NCI-H748 (cell line): ENCODE data around the gene IMPDH1.

Experiments
- DNase-seq: peaks from one replicate; lab custom pipeline; 2025; ENCODE audit not compliant: unreplicated experiment; lab: John Stamatoyannopoulos, UW

Gene IMPDH1

DNA sequence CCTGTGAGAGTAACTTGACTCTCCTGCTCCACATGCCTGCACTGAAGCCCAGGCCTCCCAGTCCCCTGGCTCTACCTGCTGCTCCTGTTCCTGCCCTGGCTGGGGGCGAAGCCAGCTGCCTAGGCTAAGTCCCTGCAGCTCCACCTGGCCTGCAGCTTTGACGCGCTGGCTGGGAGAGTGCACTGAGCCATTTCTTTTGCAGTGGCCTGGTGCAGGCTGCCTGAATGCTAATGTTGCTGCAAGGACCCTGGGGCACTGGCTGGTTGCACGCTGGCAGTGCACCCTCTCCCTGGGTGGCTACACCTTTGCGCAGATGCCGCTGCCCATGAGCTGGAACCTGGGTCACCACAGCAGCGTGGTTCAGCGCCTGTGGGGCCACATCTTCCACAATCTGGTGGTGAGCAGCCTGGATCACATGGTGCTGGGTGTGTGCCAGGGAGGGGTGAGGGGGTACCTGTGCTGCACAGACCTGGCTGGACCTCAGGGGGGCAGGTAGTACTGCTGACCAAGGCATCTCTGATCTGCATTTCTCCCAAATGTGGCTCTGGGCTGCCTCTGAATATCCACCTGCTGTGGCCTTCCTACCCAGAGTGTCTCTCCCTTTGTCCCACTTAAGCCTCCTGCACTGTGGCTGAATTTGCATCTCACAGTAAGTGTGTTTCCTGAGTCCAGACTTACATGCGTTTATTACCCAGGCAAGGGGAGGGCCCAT, 20.0 kb downstream of the IMPDH1 start:
- no peak for DNase-seq

DNA sequence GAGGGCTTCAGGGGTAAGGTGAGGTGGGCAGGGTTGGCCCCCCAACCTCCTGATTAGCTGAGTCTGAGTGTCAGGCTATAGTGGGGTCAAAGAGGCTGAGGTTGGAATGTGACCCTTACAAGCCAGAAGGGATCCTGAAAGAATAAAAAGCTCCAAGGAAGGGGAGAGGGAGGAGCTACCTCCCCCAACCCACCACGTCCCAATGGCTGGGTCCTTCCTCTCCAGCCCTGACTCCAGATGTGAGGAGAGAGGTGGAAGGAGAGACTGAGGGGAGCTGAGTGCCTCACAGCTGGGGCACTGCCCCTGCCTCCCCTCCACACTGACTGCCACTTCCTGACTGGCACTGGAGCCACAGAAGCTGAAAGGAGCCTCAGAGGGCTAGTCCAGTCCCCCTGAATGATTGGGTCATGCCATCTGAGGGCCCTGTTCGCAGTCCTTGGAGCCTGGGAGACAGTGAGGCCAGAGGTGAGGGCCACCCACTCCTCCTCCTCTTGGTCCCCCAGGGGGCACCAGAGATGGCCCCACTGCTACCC, 20.6 kb downstream of the IMPDH1 start:
- DNase-seq, result no peak

GRCh38 chr7:128388145-128388485, 21.7 kb downstream of the IMPDH1 start:
- DNase-seq, result no peak

GRCh38 chr7:128387216-128388144, 22.3 kb downstream of the IMPDH1 start:
- DNase-seq, result peak; percentile 90

DNA sequence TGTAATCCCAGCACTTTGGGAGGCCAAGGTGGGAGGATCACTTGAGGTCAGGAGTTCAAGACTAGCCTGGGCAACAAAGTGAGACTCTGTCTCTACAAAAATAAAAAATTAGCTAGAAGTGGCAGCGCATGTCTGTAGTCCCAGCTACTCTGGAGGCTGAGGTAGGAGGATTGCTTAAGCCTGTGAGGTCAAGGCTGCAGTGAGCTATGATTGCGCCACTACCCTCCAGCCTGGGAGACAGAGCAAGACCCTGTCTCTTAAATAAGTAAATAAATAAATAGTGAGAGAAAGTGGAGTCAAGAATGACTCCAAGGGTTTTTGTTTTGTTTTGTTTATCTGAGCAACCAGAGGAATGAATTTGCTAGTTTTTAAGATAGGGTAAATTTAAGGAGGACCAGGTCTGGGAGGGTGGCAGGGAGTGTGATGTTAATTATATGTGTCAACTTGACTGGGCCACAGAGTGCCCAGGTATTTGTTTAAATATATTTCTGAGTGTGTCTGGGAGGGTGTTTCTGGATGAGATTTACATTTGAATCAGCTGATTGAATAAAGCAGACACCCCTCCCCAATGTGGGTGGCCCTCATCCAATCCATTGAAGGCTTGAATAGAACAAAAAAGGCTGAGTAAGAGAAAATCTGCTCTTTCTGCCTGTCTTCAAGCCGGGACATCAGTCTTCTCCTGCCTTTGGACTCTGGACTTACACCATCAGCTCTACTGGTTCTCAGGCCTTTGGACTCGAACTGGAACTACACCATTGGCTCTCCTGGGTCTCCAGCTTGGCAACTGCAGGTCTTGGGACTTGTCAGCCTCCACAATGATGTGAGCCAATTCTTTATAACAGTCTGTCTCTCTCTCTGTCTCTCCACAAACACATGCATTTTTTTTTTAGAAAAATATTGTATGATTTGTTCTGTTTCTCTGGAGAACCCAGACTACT, 23.5 kb downstream of the IMPDH1 start:
- no peak for DNase-seq

- DNase-seq, result no peak
These were observed 25.1 kb downstream of the IMPDH1 start for GRCh38 chr7:128384726-128385125.

GRCh38 chr7:128383776-128384175, 26.0 kb downstream of the IMPDH1 start:
- no peak for DNase-seq

- DNase-seq, result peak; percentile 22
These were observed 28.5 kb downstream of the IMPDH1 start for GRCh38 chr7:128381161-128381821.

DNA sequence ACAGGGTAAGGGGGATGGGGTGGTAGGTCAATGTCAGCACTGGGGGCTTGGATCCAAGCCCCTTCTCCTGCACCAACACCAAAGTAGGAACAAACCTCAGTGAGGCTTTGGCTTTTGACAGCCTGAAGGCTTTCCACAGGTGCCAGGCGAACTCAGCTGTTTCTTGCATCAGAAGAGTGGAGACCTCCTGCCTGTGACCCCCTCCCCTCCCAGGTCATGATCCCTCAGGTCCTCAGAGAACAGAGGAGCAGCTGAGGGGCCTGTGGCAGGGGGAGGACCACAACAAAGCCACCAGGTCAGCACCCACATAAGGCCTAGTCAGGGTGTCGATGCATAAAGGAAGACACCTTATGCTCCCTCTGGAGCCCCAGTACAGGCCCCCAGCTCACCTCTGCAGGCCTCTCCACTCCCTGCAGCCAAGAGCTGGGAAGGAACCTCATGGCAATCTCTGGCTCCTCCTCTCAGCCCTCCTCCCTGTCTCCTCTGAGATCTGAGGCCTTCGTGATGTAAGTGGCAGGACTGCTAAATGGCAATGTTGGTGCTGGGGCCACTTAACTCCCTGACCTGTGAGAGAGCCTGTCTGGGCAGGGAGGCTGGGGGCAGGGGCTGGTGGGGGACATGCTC, 29.2 kb downstream of the IMPDH1 start:
- DNase-seq, result no peak

- no peak for DNase-seq
These were observed 29.8 kb downstream of the IMPDH1 start for GRCh38 chr7:128379900-128380479.

DNA sequence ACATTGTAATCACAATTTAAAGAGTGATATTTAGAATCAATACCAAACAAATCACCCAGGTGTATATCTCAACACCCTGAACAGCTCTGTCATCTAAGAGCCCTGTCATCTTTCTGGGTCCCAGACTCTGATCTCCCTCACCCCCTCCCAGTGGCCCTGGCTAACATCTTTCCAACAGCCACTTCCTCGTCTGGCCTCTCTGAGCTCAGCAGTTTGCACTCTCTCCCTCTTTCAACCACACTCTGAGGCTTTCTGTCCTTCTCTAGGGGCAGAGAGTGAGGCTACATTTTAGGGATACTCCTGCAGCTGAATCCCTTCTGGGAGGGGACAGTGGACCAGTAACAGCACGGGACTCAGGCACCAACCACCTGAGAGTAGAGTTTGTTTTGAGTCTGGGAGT, 31.1 kb downstream of the IMPDH1 start:
- no peak for DNase-seq

- DNase-seq, result no peak
These were observed 33.7 kb downstream of the IMPDH1 start for GRCh38 chr7:128376077-128376476.

- no peak for DNase-seq
These were observed 35.7 kb downstream of the IMPDH1 start for GRCh38 chr7:128374041-128374440.

- no peak for DNase-seq
These were observed 36.2 kb downstream of the IMPDH1 start for GRCh38 chr7:128373606-128374005.

DNA sequence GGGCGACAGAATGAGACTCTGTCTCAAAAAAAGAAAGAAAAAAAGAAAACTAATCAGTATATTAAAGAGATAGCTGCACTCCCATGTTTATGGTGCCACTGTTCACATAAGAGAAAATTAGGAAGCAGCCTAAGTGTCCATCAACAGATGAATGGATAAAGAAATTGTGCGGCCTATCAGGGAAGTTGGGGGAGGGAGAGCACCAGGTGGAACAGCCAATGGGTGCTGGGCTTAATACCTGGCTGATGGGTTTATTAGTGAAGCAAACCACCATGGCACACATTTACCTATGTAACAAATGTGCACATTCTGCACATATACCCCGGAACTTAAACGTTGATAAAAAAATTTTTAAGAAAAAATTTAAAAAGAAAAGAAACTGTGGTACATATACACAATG, 39.3 kb downstream of the IMPDH1 start:
- no peak for DNase-seq

- DNase-seq, result no peak
These were observed 42.8 kb downstream of the IMPDH1 start for GRCh38 chr7:128366986-128367385.

DNA sequence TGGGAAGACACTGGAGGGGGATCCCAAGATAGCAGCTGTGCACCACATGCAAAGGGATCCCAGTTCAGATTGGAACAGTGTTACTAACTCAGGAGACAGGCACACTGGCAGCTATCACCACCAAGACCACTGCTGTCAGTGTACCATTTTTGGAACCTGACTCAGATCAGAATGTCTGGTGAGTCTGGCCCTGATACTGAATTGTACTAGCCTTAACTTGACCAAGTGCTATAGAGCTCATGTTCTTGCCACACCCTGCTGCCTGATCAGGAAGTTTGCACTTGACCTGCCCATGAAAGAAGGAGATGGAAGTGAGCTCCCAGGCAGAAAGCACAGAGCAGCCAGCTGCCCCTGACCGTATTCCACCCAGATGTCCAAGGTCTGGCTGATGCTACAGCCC, 43.5 kb downstream of the IMPDH1 start:
- no peak for DNase-seq

- no peak for DNase-seq
These were observed 44.4 kb downstream of the IMPDH1 start for GRCh38 chr7:128365432-128365831.

- DNase-seq, result no peak
These were observed 45.5 kb downstream of the IMPDH1 start for GRCh38 chr7:128364166-128364870.
